Pons (tissue), 1 donor: ENCODE measurements around the gene SLC35B1.

ENCODE experiments used
- DNase-seq: peaks from one replicate; pipeline ENCODE4 v3.0.0-alpha.2; 2016; ENCODE audit warnings: low spot score

SLC35B1 gene

GRCh38 chr17:49670002-49670401, 37.8 kb downstream of the SLC35B1 start:
- no peak for DNase-seq

GRCh38 chr17:49667854-49668253, 39.9 kb downstream of the SLC35B1 start:
- no peak for DNase-seq

GRCh38 chr17:49664706-49665211, 43.0 kb downstream of the SLC35B1 start:
- no peak for DNase-seq

GRCh38 chr17:49659661-49660382, 47.9 kb downstream of the SLC35B1 start:
- DNase-seq = no peak

GRCh38 chr17:49656247-49656646, 51.5 kb downstream of the SLC35B1 start:
- DNase-seq = no peak
